NCI-H510A (cell line): ENCODE results near the gene FBXO8.
"Not testable (repeated sequence)": the region's sequence is repeated elsewhere in the genome, so short reads cannot be mapped to it uniquely, and the experiment has no call there.

Experiments
- DNase-seq: peaks from one replicate; lab custom pipeline; 2025; lab: John Stamatoyannopoulos, UW

Gene FBXO8

GRCh38 chr4:174283507-174284471 lies at the start of gene FBXO8, which contains the start of gene CEP44:
Gene FBXO8, minus strand, starts transcription at chr4:174283667. Its CDS starts 20,575 bp downstream, at chr4:174263092.
Gene CEP44, plus strand, starts transcription at chr4:174283911. Its CDS starts 15,211 bp downstream, at chr4:174299122.
- DNase-seq, result peak; percentile 34

GRCh38 chr4:174332741-174333493 lies 49.5 kb upstream of the FBXO8 start:
- DNase-seq, result no peak

GRCh38 chr4:174324725-174325124 lies 41.3 kb upstream of the FBXO8 start:
- DNase-seq, result no peak

- no peak for DNase-seq
These were observed 40.8 kb upstream of the FBXO8 start for GRCh38 chr4:174324236-174324635.

GRCh38 chr4:174320494-174321199 lies 37.2 kb upstream of the FBXO8 start:
- no peak for DNase-seq

- DNase-seq, result no peak
These were observed 35.6 kb upstream of the FBXO8 start for GRCh38 chr4:174318829-174319764.

GRCh38 chr4:174317531-174317930 lies 34.1 kb upstream of the FBXO8 start:
- DNase-seq, result no peak

- no peak for DNase-seq
These were observed 33.5 kb upstream of the FBXO8 start for GRCh38 chr4:174316954-174317353.

- no peak for DNase-seq
These were observed 33.1 kb upstream of the FBXO8 start for GRCh38 chr4:174316546-174316945.

GRCh38 chr4:174314770-174315169 lies 31.3 kb upstream of the FBXO8 start:
- DNase-seq, result no peak

GRCh38 chr4:174314274-174314673 lies 30.8 kb upstream of the FBXO8 start:
- no peak for DNase-seq

- DNase-seq, result no peak
These were observed 29.5 kb upstream of the FBXO8 start for GRCh38 chr4:174312993-174313392.

GRCh38 chr4:174307694-174308093 lies 24.2 kb upstream of the FBXO8 start:
- no peak for DNase-seq

GRCh38 chr4:174305961-174306360 lies 22.5 kb upstream of the FBXO8 start:
- DNase-seq, result no peak

- no peak for DNase-seq
These were observed 21.2 kb upstream of the FBXO8 start for GRCh38 chr4:174304664-174305063.

GRCh38 chr4:174303687-174304086 lies 20.2 kb upstream of the FBXO8 start:
- no peak for DNase-seq

GRCh38 chr4:174295142-174295541 lies 11.7 kb upstream of the FBXO8 start:
- DNase-seq, result not testable (repeated sequence)

GRCh38 chr4:174294641-174295040 lies 11.2 kb upstream of the FBXO8 start:
- not testable (repeated sequence) for DNase-seq

GRCh38 chr4:174292473-174292872 lies 9.0 kb upstream of the FBXO8 start:
- DNase-seq, result no peak

- no peak for DNase-seq
These were observed 3.4 kb upstream of the FBXO8 start for GRCh38 chr4:174286870-174287269.

- no peak for DNase-seq
These were observed 1.0 kb upstream of the FBXO8 start for GRCh38 chr4:174284487-174284886.
